Activated gamma-delta T cell treated with Interleukin-2 at 50 U/mL for 16 hours (primary cell): ENCODE measurements around the gene ADAMTS15.

Source experiments
- DNase-seq: peaks from one replicate; pipeline ENCODE4 v3.0.0-alpha.2; 2020

The ADAMTS15 gene

DNA sequence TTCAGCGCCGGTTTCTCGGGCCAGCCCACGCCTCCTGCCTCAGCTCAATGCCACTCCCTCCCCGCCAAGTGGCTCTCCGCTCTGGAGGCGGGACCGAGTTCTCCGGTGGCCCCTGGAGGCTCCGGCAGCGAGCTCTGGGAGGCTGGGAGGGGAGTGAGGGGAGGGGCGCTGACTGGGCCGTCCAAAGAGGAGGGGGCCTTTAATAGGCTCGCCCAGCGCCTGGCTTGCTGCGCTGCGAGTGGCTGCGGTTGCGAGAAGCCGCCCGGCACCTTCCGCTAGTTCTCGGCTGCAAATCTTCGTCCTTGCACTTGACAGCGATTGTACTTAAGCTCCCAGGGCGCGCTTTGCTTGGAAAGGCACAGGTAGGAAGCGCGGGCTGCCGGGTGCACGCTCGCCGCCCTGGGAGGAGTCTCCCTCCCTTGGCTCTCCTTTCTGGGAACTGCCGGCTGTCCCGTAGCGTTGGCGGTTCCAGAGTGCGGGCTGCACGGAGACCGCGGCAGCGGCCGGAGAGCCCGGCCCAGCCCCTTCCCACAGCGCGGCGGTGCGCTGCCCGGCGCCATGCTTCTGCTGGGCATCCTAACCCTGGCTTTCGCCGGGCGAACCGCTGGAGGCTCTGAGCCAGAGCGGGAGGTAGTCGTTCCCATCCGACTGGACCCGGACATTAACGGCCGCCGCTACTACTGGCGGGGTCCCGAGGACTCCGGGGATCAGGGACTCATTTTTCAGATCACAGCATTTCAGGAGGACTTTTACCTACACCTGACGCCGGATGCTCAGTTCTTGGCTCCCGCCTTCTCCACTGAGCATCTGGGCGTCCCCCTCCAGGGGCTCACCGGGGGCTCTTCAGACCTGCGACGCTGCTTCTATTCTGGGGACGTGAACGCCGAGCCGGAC is at the start of gene ADAMTS15:
Gene ADAMTS15 (plus strand): TSS at position 230 of the 894 bp plus-strand sequence. CDS start 329 bp downstream, at position 559.
- DNase-seq: no peak

DNA sequence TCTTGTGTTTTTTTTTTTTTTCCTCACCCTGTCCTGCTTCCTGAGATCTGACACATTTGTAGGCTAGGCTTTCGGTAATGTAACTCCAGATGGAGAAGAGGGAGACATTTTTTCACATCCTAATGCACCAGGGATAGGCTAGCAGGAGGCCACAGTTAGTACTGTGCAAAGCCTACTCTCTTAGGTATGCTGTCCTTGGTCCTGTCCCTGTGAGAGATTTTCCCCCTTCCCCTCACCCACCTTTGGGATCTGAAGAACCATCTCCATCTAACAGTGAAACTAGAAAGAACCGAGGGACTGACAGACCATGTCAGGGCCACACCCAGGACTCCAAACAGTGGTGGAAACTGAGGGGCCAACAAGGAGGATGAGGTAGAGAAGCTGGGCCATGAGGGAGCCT is 49.2 kb upstream of the ADAMTS15 start:
- no peak for DNase-seq

- DNase-seq: no peak
Measured at GRCh38 chr11:130400781-130401483, 47.5 kb upstream of the ADAMTS15 start.

DNA sequence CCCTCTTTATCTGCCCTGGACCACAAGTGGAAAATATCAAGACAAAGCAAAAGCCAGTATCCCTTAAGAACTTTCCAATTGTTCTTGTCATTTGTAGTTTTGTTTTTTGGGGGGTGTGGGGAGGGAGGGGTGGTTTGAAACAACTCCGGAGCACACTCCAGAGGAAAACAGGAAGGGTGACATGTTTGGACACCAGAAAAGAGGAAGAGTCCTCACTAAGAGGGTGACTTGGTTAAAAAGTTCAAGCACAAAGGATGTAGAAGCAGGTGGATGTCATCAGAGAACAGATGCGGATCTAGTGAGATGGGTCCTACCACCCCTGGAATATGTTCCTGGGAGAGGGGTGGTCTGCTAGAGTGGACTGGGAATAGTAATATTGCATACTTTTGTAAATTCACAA is 45.9 kb upstream of the ADAMTS15 start:
- no peak for DNase-seq

DNA sequence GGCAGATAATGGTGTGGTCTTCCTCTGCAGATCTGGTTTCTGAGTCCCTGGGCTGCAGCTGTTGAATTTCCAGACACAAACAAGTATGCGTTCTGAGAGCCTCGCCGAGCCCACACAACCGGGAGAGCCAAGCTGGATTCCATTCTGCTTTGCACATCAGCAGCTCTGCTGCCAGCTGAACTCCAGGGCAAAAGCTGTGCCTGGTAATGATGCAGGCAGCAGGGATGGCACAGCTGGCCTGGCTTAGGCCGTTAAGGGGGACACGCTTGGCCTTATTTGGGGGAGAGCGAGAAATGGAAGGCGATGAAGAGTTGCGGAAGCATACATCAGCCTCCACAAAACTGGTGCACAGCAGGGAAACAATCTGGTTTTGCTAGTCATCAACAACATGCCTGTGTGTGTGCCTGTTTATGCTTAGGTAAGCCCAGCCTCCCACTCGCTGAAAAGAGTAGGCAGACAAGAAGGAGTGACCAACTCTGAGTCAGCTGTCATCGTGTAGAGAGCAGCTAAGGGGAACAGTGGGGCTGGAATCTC is 45.1 kb upstream of the ADAMTS15 start:
- DNase-seq: no peak

GRCh38 chr11:130403967-130404366 is 44.5 kb upstream of the ADAMTS15 start:
- DNase-seq: no peak

DNA sequence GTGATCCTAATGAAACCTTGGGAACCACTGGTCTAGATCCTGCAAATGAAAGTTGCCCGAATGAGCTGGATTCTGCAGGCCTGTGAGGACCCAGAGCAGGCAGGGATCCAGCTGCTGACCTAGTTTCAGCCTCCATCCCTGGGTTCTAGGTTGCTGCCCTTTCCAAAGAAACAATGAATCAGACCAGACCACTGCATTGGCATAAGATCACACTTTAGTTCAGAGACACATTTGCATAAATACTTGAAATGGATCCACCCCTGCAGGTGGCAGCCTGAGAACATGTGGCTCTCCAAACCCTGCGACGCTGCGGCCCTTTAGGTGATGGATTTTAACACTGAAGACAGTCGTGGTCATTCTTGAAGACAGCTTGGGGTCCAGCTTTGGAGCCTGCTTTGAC is 43.7 kb upstream of the ADAMTS15 start:
- DNase-seq: no peak

DNA sequence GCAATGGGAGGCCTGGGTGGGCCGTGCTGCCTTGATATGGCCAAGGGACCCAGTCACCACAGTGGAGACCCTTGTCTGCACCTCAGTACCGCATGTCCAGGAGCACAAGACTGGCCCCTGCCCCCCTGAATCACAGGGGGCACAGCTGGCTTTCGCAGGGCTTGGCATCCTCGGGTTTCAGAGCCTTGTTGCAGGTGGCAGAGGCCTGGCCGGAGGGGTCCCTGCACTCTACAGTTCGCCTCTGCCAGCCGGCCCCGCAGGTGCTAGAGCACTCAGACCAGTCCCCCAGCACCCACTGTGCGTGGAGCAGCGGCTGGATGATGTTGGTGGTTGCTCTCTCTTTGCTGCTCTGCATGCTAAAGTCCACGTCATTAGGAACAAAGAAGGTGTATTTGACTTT is 43.0 kb upstream of the ADAMTS15 start:
- no peak for DNase-seq

DNA sequence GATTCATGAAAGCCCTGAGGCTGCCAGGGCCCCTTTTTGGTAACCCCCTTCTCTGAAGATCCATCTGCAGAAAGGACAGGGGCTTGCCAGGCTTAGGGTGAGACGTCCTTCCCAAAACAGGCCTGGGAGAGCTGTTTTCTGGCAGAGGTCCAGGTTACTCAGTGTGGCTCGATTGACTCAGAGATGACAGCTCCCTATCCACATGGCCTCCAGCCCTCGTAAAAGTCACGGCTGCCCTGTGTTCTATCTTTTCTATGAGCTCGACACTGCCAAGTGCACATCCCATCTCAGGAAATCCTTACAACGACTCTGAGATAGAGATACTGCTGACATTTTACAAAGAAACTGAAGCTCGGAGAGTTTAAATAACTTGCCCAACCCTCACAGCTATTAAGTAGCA is 40.5 kb upstream of the ADAMTS15 start:
- DNase-seq: no peak

DNA sequence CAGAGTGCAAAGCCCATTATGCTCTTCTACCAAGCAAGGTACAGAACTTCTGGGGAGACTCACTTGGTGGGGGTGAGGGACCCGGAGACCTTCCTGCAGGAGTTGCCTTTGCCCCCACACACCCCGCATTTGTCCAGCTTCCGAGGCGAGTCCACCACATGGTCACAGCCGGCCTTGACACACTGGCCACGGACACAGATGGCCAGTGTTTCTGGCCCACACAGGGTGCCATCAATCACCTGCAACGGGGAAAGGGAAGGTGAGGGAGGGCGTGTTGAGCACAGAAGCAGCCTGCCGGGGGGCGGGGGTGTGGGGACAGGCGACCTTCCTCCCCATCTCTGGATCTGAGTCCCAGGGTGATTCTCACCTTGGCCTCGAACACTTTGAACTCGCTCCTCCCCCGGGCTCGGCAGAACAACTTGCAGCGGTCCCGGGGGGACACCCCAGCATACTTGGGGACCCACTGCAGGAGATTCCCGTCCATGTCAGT is 40.0 kb upstream of the ADAMTS15 start:
- no peak for DNase-seq

- DNase-seq: no peak
Measured at GRCh38 chr11:130408901-130409300, 39.5 kb upstream of the ADAMTS15 start.

DNA sequence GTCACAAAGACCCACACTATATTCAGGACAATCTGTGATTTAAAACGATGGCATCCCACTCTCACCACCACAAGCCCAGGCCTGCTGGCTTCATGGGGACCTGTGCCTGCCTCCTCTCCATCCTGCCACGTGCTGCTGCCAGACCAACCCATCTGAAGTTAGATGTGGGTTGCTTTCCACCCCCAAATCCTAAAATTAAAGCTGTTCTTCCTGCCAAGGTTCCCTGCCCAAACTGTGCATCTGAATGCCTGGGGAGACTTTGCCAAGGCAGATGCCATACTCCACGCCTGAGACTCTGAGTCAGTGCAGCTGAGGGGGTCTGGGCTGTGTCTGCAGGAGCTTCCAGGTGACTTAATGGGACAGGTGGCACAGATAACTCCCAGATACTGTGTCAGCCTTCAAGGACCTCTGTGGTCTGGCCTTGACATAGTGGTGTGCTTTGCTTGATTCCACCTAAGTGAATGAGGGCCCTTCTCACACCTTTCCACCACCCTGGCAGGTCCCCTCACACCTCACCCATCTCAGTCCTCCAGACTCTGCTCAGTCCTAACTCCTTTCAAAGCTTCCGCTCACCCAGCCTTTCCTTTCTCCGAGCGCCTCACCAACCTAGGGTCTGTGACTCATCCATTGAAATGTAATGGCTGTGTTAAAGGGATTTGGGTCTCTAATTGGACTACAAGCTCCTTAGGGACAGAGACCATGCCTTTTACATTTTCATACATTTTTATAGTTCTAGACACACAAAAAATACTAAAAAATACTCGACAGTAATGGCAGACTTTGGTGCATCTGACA is 38.7 kb upstream of the ADAMTS15 start:
- DNase-seq: no peak

- no peak for DNase-seq
Measured at GRCh38 chr11:130411223-130411622, 37.2 kb upstream of the ADAMTS15 start.

GRCh38 chr11:130413405-130414106 is 34.9 kb upstream of the ADAMTS15 start:
- no peak for DNase-seq

DNA sequence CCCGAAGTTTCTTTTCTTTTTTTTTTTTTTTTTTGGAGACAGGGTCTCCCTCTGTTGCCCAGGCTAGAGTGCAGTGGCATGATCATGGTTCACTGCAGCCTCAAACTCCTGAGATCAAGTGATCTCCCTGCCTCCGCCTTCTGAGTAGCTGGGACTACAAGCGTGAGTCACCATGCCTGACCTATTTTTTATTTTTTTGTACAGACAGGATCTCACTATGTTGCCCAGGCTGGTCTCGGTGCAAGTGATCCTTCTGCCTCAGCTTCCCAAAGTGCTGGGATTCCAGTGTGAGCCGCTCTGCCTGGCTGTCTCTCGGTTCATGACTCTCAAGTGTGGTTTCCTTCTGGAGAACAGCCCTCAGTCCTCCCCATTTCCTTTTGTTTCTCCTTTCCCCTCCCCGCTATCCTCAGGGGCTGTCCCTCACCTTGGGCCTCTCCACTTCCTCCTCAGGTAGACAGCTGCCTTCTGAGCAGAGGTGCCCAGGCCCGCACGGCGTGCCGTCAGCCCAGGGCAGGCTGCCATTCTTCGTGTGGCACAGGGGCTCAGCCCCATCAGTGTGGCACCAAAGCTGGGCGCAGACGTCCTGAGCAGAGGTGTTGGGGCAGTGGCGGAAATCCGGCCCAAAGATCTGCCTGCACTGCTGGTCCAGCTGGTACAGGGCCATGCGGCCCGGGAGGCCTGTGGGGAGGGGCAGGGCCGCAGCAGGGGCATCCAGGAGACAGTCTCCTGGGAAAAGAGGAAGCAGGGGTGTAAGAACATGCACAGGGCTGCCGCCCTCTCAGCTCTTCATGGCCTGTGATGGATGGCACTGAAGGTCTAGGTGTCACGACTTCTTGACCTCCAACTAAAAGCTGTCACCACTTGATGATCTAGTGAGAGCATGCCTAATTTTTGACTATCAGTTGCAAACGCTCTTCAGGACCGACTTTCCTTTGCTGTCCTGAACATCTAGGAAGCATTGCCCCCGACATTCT is 34.1 kb upstream of the ADAMTS15 start:
- DNase-seq: no peak

- DNase-seq: no peak
Measured at GRCh38 chr11:130415731-130416529, 32.5 kb upstream of the ADAMTS15 start.

DNA sequence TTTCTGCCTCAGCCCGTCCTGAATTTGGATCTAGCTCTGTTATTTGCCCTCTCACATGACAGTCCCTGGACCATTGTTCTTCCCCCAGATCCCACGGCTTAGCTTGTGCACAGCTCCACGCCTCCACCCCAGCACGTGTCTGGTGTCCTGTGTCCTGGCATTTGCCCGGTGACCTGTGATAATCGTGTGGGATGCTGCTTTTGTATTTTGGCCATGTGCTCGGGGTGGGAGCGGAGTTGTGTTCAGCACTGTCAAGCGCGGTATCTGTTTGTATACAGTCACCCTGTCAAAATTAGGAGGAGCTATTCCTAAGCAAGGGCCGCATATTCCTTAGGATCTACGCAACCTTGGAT is 31.9 kb upstream of the ADAMTS15 start:
- no peak for DNase-seq

GRCh38 chr11:130416906-130417305 is 31.5 kb upstream of the ADAMTS15 start:
- no peak for DNase-seq

GRCh38 chr11:130418210-130418609 is 30.2 kb upstream of the ADAMTS15 start:
- DNase-seq: no peak

DNA sequence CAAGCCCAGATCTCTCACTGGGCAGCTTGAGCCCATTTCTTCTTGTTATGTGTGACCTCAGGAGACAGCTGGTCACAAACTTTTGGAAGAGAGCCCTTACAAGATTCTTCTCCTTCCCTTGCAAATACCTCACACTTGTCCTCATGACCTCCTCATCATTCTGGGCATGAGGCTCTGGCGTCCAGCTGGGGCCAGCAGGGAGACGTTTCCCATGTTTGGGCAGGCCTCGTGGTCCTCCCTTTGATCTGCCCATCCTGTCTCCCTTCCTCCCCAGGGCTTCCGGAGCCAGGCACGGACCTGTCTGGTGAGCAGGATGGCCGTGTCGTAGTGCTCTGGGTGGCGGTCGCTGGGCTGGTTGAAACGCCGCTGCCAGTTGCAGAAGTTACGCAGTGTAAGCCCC is 29.7 kb upstream of the ADAMTS15 start:
- no peak for DNase-seq
